Liver (tissue), 9 donors: ENCODE results near the gene DDX55. TPM values are rescaled to one million over a fixed set of nuclear protein-coding genes. Genes with fewer than 3 reads are reported as not detected.

Experiments
- DNase-seq: peaks from one replicate; pipeline ENCODE4 v3.0.0-alpha.2; 2017; ENCODE audit warnings: low spot score
- H3K27ac ChIP-seq, 2 donors: one replicate each; pipeline ENCODE4 v1.7.0; 2013; ENCODE audit warnings: inconsistent platforms in 2 of 2, low read length in 2 of 2, control low read depth in 1 of 2, low read depth in 1 of 2, mild to moderate bottlenecking in 1 of 2
- H3K27me3 ChIP-seq, 4 donors: one replicate each; pipeline versions ENCODE4 v1.6.1 to v1.7.0; 2013; ENCODE audit warnings: low read length in 3 of 4, inconsistent platforms in 1 of 4, mild to moderate bottlenecking in 1 of 4, moderate library complexity in 1 of 4; ENCODE audit not compliant: control insufficient read depth in 4 of 4, insufficient read depth in 4 of 4
- H3K36me3 ChIP-seq, 4 donors: one replicate each; pipeline versions ENCODE4 v1.6.1 to v1.7.0; 2013; ENCODE audit warnings: low read length in 3 of 4, mild to moderate bottlenecking in 3 of 4, low read depth in 1 of 4, moderate library complexity in 1 of 4; ENCODE audit not compliant: control insufficient read depth in 4 of 4, insufficient read depth in 3 of 4
- H3K4me1 ChIP-seq, 4 donors: one replicate each; pipeline versions ENCODE4 v1.6.1 to v1.7.0; 2013; ENCODE audit warnings: low read length in 3 of 4, mild to moderate bottlenecking in 3 of 4, moderate library complexity in 1 of 4; ENCODE audit not compliant: control insufficient read depth in 4 of 4, insufficient read depth in 4 of 4
- H3K4me3 ChIP-seq, 3 donors: one replicate each; pipeline versions ENCODE4 v1.6.1 to v1.7.0; 2013; ENCODE audit warnings: low read length in 3 of 3, control low read depth in 1 of 3, low read depth in 1 of 3, mild to moderate bottlenecking in 1 of 3
- H3K9ac ChIP-seq, 2 donors: one replicate each; pipeline ENCODE4 v1.7.0; 2013; ENCODE audit warnings: low read length in 2 of 2, mild to moderate bottlenecking in 2 of 2, moderate library complexity in 2 of 2, control low read depth in 1 of 2, low read depth in 1 of 2
- H3K9me3 ChIP-seq, 4 donors: one replicate each; pipeline versions ENCODE4 v1.6.1 to v1.7.0; 2013; ENCODE audit warnings: low read length in 3 of 4; ENCODE audit not compliant: control insufficient read depth in 4 of 4
- ATF3 ChIP-seq: IDR thresholded peaks from 2 replicates; pipeline ENCODE4 v1.6.1; 2016; ENCODE audit warnings: antibody characterized with exemption
- CTCF ChIP-seq: fragments of 150-350 bp; IDR thresholded peaks from 2 replicates; pipeline ENCODE4 v1.5.1; 2017; ENCODE audit warnings: improper control_type of control experiment, low read depth, low read length; ENCODE audit not compliant: missing input control
- FOXA1 ChIP-seq: IDR thresholded peaks from 2 replicates; pipeline ENCODE4 v1.6.1; 2016; ENCODE audit warnings: antibody characterized with exemption
- FOXA2 ChIP-seq: IDR thresholded peaks from 2 replicates; pipeline ENCODE4 v1.6.1; 2016; ENCODE audit warnings: antibody characterized with exemption
- HNF4G ChIP-seq: IDR thresholded peaks from 2 replicates; pipeline ENCODE4 v1.6.1; 2016; ENCODE audit warnings: antibody characterized with exemption
- JUND ChIP-seq, 2 donors: IDR thresholded peaks; 2 replicates each; pipeline ENCODE4 v1.6.1; 2016; ENCODE audit warnings: antibody characterized with exemption in 2 of 2
- MAX ChIP-seq: IDR thresholded peaks from 2 replicates; pipeline ENCODE4 v1.6.1; 2016; ENCODE audit warnings: antibody characterized with exemption
- RAD21 ChIP-seq, 2 donors: IDR thresholded peaks; 2 replicates each; pipeline ENCODE4 v1.6.1; 2016; ENCODE audit warnings: antibody characterized with exemption in 2 of 2, mild to moderate bottlenecking in 2 of 2
- REST ChIP-seq: IDR thresholded peaks from 2 replicates; pipeline ENCODE4 v1.6.1; 2016; ENCODE audit warnings: antibody characterized with exemption, mild to moderate bottlenecking
- RXRA ChIP-seq, 2 donors: IDR thresholded peaks; 2 replicates each; pipeline ENCODE4 v1.6.1; 2017 to 2018; ENCODE audit warnings: antibody characterized with exemption in 2 of 2, mild to moderate bottlenecking in 1 of 2
- TAF1 ChIP-seq: conservative IDR thresholded peaks from 2 replicates; pipeline ENCODE4 v1.6.1; 2016; ENCODE audit warnings: antibody characterized with exemption, mild to moderate bottlenecking
- ZBTB33 ChIP-seq: IDR thresholded peaks from 2 replicates; pipeline ENCODE4 v1.6.1; 2016; ENCODE audit warnings: antibody characterized with exemption
- WGBS: extraction: QIAGEN DNeasy Blood & Tissue Kit; methylation state at CpG from one replicate; pipeline ENCODE4 v1.1.7; 2013; 5-methylcytosine and 5-hydroxymethylcytosine counted together
- polyA plus RNA-seq, 2 donors: library from polyadenylated mRNA; stranded (reverse) in 1 of 2; unstranded in 1 of 2; fragments of 200-250 nt in 1 of 2; fragments of >200 nt in 1 of 2; fragmentation: Nextera tagmentation in 1 of 2; extraction: Ambion mirVana in 1 of 2; gene quantifications; one replicate each; pipeline versions ENCODE4 v1.2.1 to v1.2.3, GENCODE V29; 2013 to 2015
- total RNA-seq, 2 donors: library from RNA; depleted of rRNA; stranded (reverse); fragments of >200 nt; gene quantifications; one replicate each; pipeline ENCODE4 v1.2.3, GENCODE V29; 2014
- donor health status: healthy.
- donor health status: healthy.
- donor health status: healthy.
- donor health status: healthy.
- donor health status: healthy.

The DDX55 gene
- total and polyA plus RNA-seq, 4 donors: 6.9 to 13.4 (median 9.6) TPM

- TF ChIP-seq CTCF (no peak), ZBTB33 (no peak), RXRA (IDR thresholded peaks at IDR 0.05) (no peak)
Measured at GRCh38 chr12:123656392-123656791, 54.5 kb downstream of the DDX55 start (continued).

GRCh38 chr12:123657211-123657610 lies 55.3 kb downstream of the DDX55 start:
- Histone ChIP-seq H3K4me3 (no peak overlapping the region), H3K9me3 (no peaks in the 10 kb centered on the region), H3K36me3 (peaks cover 2 to 32% (median 15%) of the 10 kb centered on the region in 4 donors), H3K27ac (no peak overlapping the region), H3K4me1 (no peaks in the 10 kb centered on the region), H3K27me3 (no peaks in the 10 kb centered on the region), H3K9ac (no peak overlapping the region)
- DNase-seq: no peak
- no peak for TF ChIP-seq FOXA1
- no peak for TF ChIP-seq RXRA (IDR thresholded peaks at IDR 0.05)
- TF ChIP-seq HNF4G: no peak
- no peak for TF ChIP-seq REST
- TF ChIP-seq FOXA2: no peak
- no peak for TF ChIP-seq JUND (IDR thresholded peaks at IDR 0.05)
- WGBS: 97% methylated on average over 9 of the region's 9 CpGs

GRCh38 chr12:123659996-123660727 lies 58.3 kb downstream of the DDX55 start:
- Histone ChIP-seq H3K4me1 (no peaks in the 10 kb centered on the region), H3K36me3 (peaks cover 0 to 30% (median 13%) of the 10 kb centered on the region in 4 donors), H3K27ac (no peak overlapping the region), H3K9me3 (no peaks in the 10 kb centered on the region), H3K27me3 (no peaks in the 10 kb centered on the region), H3K9ac (no peak overlapping the region), H3K4me3 (no peak overlapping the region)
- WGBS: 88% methylated on average over 5 of the region's 5 CpGs
- no peak for DNase-seq
- TF ChIP-seq ATF3 (no peak), ZBTB33 (no peak), FOXA1 (no peak), MAX (no peak), TAF1 (no peak), RAD21 (IDR thresholded peaks at IDR 0.05) (no peak), CTCF (no peak)
